Measurements from ENCODE around the gene RPRD2. TPM values are rescaled to one million over a fixed set of nuclear protein-coding genes. Genes with fewer than 3 reads are reported as not detected.

The RPRD2 gene
- total and polyA plus RNA-seq, 2 experiments from 2014 or later: 24.1 to 34.8 TPM

GRCh38 chr1:150513351-150513791, 149.4 kb downstream of the RPRD2 start:
- TF ChIP-seq CTCF (IDR thresholded peaks at IDR 0.05; ENCODE audit: low read depth, low read length): no peak
- no peak for DNase-seq (ENCODE audit: low read depth in 1 of 2, low spot score in 1 of 2)
- Histone ChIP-seq H3K9me3 (ENCODE audit: low read depth) (no peaks in the 10 kb centered on the region), H3K36me3 (no peaks in the 10 kb centered on the region), H3K27me3 (no peaks in the 10 kb centered on the region), H3K27ac (no peak overlapping the region), H3K4me3 (no peak overlapping the region), H3K4me1 (ENCODE audit: low read depth) (peaks cover 11% of the 10 kb centered on the region)

- no peaks in the 10 kb centered on the region for H3K9me3 ChIP-seq (ENCODE audit: low read depth)
- H3K4me3 ChIP-seq: no peak overlapping the region
- no peak for TF ChIP-seq CTCF (IDR thresholded peaks at IDR 0.05; ENCODE audit: low read depth, low read length)
- no peaks in the 10 kb centered on the region for H3K36me3 ChIP-seq
- no peak for DNase-seq (ENCODE audit: low read depth in 1 of 2, low spot score in 1 of 2)
- no peak overlapping the region for H3K27ac ChIP-seq
- H3K4me1 ChIP-seq (ENCODE audit: low read depth): peaks cover 11% of the 10 kb centered on the region
- H3K27me3 ChIP-seq: no peaks in the 10 kb centered on the region
Measured at GRCh38 chr1:150514260-150514659, 150.3 kb downstream of the RPRD2 start.

- no peak for TF ChIP-seq CTCF (IDR thresholded peaks at IDR 0.05; ENCODE audit: low read depth, low read length)
- Histone ChIP-seq H3K4me1 (ENCODE audit: low read depth) (peaks cover 11% of the 10 kb centered on the region), H3K36me3 (no peaks in the 10 kb centered on the region), H3K27ac (peak overlapping the region; percentile 86), H3K4me3 (peak overlapping the region; percentile 43), H3K27me3 (no peaks in the 10 kb centered on the region), H3K9me3 (ENCODE audit: low read depth) (no peaks in the 10 kb centered on the region)
- no peak for DNase-seq (ENCODE audit: low read depth in 1 of 2, low spot score in 1 of 2)
Measured at GRCh38 chr1:150514913-150515327, 151.0 kb downstream of the RPRD2 start.

- TF ChIP-seq CTCF (IDR thresholded peaks at IDR 0.05; ENCODE audit: low read depth, low read length): no peak
- peaks cover 11% of the 10 kb centered on the region for H3K4me1 ChIP-seq (ENCODE audit: low read depth)
- peak within 1 kb of the TSS; percentile 86 for H3K27ac ChIP-seq
- peak; percentile 98 for DNase-seq (ENCODE audit: low read depth in 1 of 2, low spot score in 1 of 2)
- H3K27me3 ChIP-seq: no peaks in the 10 kb centered on the region
- H3K9me3 ChIP-seq (ENCODE audit: low read depth): no peaks in the 10 kb centered on the region
- H3K36me3 ChIP-seq: no peaks in the 10 kb centered on the region
- H3K4me3 ChIP-seq: peak within 1 kb of the TSS; percentile 43
Measured at GRCh38 chr1:150515328-150516049, 151.5 kb downstream of the RPRD2 start, which contains the start of gene FALEC. TSS of gene FALEC (plus strand) at chr1:150515752.

GRCh38 chr1:150516050-150516591, 152.2 kb downstream of the RPRD2 start:
- TF ChIP-seq CTCF (IDR thresholded peaks at IDR 0.05; ENCODE audit: low read depth, low read length): no peak
- Histone ChIP-seq H3K27me3 (no peaks in the 10 kb centered on the region), H3K9me3 (ENCODE audit: low read depth) (no peaks in the 10 kb centered on the region), H3K4me3 (peak overlapping the region; percentile 43), H3K4me1 (ENCODE audit: low read depth) (peaks cover 11% of the 10 kb centered on the region), H3K27ac (no peak overlapping the region), H3K36me3 (no peaks in the 10 kb centered on the region)
- DNase-seq (ENCODE audit: low read depth in 1 of 2, low spot score in 1 of 2): peak in 1 of 2 donors; percentile 21
